Stimulated activated CD4-positive, alpha-beta T cell treated with anti-CD3 and anti-CD28 coated beads, Interleukin-2, amount 100 ng/mL, for 4 hours (primary cell): Measurements from ENCODE around the gene DNAH17.

Experiments used
- DNase-seq: peaks from one replicate; pipeline ENCODE4 v3.0.0-alpha.2; 2020; ENCODE audit warnings: low read depth

Gene DNAH17

DNA sequence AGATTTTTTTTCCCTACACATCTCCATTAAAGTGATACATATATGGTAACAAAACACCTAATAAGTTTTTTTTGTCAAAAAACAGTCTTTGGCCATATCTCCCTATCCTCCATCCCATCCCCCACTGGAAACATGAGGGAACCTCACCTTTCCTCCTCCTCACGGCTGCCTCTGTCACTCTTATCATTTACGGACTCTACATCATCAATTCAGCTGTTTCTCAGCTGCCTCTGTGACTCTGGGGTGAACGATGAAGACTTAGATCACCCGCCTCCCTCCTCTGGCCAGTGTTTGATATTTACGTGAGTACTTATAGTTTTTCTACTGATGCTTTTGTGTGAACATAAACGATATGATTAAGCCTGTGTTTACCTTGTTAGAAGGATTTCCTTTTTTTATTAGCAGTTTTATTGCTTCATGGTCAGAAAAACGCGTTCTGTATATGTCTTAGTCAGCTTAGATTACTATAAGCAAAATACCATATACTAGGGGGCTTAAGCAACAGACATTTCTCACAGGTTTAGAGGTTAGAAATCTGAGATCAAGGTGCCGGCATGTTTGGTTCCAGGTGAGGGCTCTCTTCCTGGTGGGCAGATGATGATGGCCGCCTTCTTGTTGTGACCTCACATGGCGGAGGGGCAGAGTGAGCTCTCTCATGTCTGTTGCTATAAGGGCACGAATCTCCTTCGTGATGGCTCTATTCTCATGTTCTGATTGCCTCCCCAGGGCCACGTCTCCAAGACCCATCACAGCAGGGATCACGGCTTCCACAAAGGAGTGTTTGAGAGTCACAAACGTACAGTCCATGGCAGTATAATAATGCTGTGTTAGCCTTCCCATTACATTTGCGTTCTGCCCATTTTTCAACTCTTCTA, 32.1 kb downstream of the DNAH17 start:
- DNase-seq, result no peak

DNA sequence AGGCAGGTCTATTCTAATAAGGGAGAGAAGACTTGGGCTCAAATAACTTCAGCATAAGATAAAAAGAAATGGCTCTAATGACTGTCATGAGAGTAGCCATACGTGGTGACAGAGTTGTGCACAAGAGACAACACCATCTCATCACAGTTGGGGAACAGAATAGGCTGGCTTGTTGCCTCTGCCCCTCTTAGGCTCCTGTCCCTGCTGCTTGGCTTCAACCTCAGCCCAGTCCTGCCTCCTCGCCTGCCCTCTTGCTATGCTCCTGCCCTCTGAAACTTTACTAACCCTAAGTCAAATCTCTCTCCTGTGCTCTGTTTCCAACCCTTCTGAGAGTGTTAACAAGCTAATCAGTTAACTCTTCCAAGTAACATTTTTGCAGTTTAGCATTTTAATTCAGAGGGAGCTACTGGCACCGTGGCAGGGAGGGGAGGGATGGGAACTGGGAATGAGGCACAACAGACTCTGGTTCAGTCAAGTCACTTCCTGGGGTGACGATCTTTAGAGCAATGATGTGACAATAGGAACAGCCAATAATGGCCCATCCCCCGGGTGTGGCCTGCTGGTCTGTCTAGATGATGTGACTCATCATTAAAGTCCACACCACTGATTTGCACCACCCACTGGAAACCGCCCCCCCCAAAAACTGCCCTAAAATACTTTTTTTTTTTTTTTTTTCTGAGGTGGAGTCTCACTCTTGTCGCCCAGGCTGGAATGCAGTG, 35.5 kb downstream of the DNAH17 start:
- DNase-seq, result no peak

- DNase-seq, result no peak
Observed at GRCh38 chr17:78539781-78540180, 37.4 kb downstream of the DNAH17 start.

DNA sequence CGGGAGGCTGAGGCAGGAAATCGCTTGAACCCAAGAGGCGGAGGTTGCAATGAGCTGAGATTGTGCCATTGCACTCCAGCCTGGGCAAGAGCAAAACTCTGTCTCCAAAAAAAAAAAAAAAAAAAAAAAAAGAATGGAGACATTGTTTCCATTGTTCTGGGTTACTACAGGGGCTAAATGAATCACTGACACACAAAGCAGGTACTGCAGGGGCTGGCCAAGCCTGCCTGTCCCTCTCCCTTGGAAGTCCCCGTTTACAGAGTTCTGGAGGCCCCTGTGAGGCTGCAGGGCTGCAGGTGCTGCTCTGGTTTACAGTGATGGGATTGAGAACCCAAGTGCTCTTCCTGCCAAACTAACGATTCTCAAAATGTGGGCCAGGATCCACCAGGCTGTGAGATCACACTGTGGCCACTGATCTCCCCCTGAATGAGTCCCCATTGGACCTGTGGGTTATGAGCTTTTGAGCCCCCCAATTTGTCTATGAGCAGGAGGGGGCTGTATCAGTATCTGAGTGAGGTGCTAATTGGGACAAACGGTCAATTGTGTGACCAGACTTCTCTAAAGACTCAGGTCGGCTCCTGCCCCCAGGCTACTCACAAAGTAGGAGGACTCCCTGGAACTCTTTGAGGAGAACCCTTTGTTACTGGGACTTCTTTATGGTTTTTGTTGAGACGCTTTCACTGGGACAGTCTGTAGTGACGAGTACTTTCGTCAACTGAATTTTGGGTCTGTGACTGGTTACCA, 39.0 kb downstream of the DNAH17 start:
- no peak for DNase-seq

GRCh38 chr17:78537217-78537860, 39.9 kb downstream of the DNAH17 start:
- no peak for DNase-seq

DNA sequence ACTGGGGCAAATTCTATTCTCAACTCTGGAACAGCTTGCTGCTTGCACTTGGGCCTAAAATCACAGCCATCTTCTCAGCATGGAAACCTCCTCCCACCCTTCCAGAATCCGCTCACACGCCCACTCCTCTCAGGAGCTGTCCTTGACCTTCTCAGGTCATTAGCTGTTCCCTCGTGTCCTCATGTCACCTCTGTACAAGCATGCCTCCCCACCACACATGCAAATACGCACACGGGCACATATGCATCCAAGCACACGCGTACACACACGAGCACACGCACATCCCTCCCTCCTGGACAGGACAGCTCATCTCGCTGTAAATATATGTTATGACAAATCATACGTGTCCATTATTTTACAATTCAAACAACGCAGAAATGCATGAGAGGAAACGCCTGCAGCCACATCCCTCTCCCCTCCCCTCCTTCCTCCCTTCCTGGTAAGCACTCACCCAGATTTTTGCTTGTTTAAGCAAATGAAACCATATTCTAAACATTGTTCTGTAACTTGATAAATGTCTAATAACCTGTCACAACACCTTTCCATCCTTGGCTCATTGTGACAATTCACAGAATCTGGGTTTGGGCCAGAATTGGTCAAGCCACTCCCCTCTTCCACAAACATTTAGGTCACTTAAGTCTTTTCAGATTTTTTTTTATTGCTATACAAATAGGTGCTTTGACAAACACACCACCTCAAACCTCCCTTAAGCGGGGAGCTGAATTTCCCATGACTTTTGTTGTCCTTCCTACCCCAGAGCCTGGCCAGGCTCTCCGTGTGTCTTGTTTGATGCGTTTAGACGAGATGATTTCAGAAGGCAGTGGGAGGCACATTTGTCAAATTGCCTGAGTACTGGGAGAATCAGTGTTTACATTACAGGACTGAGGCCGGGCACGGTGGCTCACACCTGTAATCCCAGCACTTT, 41.7 kb downstream of the DNAH17 start:
- DNase-seq, result no peak

DNA sequence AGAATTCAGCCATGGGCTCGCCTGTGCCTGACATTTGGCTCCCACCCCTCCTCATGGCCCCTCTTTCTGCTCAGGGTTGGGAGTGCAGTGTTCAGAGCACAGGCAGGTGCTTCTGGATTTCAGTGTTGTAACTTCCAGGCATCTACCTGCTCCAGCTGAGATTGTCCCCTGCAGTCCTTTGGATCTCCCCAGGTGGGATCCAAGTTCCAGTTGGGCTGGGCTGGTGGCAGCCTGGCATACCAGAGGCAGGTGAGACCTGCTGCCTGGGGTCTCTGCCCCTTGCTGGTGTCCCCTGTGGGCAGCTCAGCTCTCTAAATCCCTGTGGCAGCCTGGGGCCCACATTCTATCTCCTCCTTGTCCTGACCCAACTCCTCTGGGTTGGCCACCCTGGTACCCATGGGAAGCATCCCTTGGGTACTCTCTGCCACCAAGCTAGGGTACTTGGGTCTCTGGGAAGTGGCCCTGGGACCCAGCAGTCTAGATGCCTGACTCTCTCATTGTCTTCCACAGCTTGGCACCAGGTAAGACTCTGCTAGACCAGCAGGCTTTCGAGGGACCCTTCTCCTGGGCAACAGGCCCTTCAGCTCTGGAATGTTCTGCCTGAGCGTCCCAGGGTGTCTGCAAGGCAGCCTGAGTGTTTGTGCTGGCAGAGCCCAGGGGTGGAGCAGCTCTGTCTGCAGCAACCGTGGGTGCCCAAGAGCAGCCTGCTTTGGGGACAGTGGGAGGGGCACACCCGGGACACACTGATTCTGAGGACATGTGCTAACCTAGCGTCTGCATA, 42.5 kb downstream of the DNAH17 start:
- DNase-seq, result no peak

DNA sequence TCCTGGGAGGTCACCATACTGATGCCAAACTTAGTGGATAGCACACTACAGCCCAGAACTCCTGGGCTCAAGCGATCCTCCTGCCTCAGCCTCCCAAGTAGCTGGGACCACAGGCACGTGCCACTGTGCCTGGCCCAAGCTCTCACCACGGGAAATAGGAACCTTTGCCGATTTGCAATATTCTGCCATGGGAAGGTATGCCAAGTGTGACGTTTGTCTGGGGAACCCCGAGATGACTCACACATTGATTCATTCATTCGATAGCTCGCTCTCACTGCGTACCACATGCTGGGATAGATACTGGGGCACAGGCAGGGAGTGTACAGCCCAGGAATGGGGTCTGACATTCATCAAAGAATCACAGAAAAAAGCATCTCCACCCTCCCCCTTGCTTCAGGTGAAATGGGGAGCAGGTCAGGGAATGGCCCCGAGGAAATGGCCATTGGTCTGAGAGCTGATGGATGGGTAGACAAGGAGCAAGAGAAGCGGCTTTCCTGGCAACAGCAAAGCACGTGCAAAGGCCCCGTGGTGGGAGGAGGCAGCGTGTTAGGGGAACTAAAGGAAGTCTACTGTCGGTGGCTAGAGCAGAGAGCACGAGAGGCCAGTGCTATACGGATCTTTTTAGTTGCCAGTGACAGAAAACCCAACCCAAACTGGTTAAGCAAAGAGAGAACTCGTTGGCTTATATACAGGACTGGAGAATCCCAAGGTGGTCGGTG, 44.1 kb downstream of the DNAH17 start:
- no peak for DNase-seq

GRCh38 chr17:78532311-78532710, 44.9 kb downstream of the DNAH17 start:
- DNase-seq, result no peak

DNA sequence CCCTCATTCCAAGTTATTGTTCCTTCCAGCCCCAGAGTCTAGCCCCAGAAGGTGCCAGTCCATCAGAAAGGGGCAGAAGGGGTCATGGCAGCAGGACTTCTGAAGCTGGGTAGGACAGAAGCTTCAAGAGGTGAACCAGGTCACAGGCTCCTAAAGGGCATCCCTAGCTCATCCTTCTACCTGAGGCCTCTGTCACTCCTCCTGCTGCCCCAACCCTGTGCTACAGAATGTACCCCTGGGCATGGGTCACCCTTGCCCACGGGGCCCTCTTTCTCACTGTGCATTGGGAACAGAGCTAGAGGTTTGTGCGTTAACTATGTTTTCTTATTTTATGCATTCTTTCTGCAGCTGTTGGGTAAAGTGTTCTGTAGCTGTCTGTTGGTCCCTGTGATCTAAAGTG, 46.5 kb downstream of the DNAH17 start:
- no peak for DNase-seq

GRCh38 chr17:78529871-78530670, 47.1 kb downstream of the DNAH17 start:
- no peak for DNase-seq

GRCh38 chr17:78529251-78529650, 47.9 kb downstream of the DNAH17 start:
- no peak for DNase-seq

DNA sequence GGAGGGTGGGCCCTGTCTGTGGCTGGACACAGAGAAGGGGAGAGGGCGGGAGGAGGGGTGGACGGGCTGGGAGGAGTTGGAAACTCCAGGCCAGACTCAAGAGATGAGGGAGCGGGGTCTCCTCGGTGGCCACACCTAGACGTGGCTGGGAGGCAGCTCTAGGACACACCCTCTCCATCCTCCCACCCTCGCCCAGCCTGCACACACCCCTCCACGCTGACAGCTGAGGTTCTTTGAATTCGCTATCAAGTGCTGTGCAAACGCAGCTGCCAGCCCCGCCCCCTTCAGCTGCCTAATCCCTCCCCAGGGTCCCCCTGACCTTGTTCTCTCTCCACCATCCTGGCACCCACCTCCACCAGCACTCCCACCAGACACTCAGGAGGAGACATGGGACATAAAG, 48.7 kb downstream of the DNAH17 start:
- DNase-seq, result no peak

DNA sequence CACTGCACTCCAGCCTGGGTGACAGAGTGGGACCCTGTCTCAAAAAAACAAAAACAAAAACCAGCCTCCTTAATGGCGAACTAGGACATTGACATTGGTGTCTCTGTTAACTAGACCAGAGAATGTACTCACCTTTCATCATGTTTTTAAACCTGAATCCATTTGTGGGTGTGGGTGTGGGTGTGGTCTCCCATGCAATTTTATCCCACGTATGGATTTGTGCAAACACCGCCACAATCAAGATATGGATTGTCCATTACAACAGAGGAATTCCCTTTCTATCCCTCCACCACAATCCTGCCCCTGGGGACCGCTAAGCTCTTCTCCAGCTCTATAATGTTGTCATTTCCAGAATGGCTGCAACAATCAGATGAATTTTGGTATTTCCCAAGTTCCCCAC, 49.9 kb downstream of the DNAH17 start:
- DNase-seq, result no peak

- no peak for DNase-seq
Observed at GRCh38 chr17:78526231-78527025, 50.8 kb downstream of the DNAH17 start.

GRCh38 chr17:78525511-78526160, 51.6 kb downstream of the DNAH17 start:
- DNase-seq, result no peak

DNA sequence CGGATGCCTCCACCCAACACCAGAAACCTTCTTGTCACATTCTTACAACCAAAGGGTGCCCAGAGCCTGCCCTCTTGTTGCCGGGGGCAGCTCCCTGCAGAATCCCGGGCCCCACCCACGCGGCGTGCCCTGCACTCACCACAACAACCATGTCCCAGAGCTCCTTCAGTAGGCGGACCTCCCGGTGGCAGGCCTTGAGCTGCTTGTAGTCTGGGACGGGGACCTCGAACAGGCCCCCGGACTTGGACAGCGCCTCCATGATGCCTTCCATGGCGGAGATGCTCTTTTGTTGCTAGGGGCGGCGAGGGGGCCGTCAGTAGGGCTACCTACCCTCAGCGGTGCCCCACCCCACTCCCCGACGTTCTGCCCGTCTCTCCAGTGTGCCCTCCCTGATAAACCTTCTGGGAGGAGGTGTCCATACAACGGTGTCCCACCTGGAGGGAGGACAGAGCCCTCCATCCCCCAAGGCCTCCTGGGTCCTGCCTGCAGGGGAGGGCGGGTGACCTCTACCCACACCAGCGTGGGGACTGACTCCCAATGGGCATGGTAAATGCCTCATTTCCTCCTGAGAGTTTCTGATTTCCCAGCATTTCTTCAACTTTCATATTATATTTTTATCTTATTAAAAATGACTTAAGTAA, 52.2 kb downstream of the DNAH17 start:
- DNase-seq, result no peak
